Right hindlimb (tissue), 1 donor: Measurements from ENCODE around the gene ENPEP.
A peak's percentile ranks its signal among the peaks of the same experiment; 100 is the strongest.
"Not testable (repeated sequence)": the region's sequence is repeated elsewhere in the genome, so short reads cannot be mapped to it uniquely, and the experiment has no call there.

ENCODE experiments used
- DNase-seq: peaks from one replicate; pipeline ENCODE4 v3.0.0-alpha.2; 2018

The ENPEP gene

DNA sequence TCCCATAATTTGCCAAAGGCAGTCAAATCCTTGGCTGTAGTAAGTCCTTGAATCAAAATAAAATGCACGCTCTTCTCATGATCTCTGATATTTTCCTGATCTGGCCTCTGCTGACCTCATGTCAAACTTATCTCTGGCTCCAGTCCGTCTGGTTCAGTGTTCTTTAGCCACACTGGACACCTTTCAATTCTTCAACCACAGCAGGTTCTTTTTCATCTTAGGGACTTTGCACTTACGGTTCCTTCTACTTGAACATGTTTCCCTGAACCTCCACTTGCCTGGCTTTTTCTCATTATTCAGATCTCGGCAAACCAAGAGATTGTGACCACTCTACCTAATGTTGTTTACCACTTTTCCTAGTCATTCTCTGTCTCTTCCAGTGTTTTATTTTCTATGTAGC lies 10.3 kb downstream of the ENPEP start:
- no peak for DNase-seq

DNA sequence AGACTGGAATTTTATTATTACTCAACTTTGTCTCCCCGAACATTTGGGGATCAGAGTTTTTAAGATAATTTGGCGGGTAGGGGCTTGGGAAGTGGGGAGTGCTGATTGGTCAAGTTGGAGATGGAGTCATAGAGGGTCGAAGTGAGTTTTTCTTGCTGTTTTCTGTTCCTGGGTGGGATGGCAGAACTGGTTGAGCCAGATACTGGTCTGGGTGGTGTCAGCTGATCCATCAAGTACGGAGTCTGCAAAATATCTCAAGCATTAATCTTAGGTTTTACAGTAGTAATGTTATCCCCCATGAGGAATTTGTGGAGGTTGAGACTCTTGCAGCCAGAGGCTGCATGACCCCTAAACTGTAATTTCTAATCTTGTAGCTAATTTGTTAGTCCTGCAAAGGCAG lies 10.9 kb downstream of the ENPEP start:
- not testable (repeated sequence) for DNase-seq

DNA sequence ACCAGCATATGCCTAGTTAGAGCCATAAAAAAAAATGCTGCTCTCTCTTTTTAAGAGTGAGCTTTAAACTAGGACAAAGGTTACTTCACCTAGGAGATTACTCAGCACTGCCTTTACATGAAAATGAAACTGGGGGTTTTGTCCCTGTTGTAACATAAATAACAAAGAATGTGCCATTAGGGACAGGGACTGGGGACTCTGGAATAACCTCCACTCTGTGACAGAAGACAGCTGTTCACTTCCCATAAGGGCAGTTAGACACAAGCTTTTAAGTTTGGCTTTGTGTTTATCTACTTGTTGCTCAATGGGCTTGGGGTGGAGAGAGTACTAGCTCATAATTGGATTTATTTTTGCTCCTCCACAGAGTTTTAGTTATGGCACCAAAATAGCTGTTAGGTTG lies 11.9 kb downstream of the ENPEP start:
- DNase-seq, result no peak

DNA sequence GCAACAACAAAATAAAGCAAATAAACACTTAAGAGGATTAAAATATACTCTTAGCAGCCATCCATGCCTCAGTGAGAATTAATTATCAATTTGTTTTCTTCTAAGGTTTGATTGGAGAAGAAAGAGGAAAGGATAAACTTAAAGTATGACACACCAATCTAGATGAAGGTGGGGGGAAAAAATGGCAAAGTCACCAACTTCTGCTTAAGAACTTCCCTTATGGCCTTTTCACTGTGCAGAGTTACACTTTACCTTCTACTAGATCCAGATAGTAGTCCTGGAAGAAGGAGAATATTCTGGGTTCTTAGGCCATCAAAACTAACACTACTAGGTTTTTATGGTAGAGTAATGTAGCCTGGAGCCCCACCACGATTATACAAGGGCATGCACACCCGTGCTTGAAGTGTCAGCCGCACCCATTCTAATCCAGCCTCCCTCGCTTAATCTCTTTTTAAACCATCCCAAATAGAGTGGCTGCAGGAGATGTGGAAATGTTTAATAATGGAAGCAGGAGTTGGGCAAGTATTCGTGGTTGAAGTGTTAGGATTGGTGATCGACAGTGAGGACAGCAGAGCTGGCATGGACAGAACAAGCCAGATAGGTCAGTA lies 14.1 kb downstream of the ENPEP start:
- DNase-seq, result no peak

DNA sequence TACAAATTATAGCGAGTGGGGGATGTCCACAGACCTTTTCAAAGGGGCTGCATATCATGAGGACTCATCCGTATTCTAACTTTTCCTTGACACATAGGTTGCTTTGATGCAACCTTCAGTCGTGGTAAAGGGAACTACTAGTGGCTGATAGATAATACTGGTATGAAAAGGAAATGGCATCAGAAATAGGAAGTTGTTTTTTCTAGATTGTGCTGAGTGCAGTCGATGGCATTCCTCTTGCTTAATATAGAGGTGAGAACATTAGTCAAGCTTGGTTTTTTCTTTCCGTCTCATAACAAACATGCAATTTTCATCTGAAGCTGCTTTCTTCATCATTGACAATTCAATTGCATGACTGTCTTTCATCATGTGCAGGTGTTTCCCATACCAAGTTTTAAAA lies 16.6 kb downstream of the ENPEP start:
- DNase-seq, result no peak

DNA sequence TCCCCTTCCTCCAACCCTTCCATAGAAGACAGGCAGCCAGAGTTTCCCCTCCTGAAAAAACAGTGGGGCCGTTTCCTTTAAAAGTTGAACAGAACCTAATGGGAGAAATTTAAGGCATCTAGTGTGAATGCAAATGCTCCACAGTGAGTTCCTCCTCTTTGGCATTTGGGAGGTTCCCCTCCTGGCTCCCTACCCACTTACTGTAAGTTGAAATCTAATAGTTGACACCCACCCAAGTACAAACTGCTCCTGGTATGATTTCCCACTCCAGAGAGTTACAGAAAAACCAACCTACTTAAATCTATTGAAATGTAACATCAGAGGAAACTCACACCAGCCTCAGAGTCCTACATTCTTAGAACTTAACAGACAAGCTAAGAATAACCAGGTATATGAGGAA lies 17.6 kb downstream of the ENPEP start:
- DNase-seq, result no peak

DNA sequence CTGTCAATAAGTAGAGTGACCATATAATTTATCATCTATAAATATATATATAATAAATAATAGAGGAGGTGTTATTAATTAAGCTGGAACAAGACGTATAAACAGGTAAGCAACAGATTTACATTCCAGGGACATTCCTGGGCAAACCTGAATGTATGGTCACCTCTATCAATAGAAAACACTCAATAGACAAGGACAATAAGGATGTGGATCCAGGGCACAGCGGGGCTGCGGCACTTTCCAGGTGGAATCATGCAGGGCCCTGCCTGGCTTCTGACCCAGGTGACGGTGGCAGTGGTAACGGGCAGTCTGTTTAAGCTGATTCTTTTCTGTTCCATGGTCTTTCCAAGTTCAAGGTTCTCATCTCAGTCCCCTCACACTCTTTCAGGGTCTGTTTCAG lies 22.5 kb downstream of the ENPEP start:
- no peak for DNase-seq

DNA sequence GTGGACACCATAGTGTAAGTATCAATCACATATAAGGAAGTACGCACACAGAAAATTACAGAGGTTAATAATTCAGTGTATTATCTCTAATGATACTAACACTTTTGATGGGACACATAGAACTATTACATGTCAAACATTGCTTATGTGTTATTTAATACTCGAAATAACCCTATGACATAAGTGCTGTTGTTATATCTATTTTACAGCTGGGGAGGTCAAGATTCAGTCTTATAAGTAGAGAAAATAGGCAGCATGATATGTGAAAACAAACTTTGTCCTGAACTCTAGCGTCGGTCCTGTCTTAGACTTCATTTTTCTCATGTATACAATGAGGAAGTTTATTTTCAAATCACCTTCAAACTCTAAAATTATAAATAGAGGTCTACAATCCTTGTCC lies 23.2 kb downstream of the ENPEP start:
- DNase-seq, result no peak

DNA sequence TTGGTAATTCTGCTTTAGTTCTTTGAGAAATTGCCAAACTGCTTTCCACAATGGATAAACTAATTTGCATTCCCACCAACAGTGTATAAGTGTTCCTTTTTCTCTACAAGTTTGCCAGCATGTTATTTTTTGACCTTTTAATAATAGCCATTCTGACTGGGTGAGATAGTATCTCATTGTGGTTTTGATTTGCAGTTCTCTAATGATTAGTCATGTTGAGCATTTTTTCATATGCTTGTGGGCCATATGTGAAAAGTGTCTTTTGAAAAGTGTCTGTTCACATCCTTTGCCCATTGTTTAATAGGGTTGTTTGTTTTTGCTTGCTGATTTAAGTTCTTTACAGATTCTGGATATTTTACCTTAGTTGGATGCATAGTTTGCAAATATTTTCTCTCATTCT lies 25.9 kb downstream of the ENPEP start:
- DNase-seq, result no peak

DNA sequence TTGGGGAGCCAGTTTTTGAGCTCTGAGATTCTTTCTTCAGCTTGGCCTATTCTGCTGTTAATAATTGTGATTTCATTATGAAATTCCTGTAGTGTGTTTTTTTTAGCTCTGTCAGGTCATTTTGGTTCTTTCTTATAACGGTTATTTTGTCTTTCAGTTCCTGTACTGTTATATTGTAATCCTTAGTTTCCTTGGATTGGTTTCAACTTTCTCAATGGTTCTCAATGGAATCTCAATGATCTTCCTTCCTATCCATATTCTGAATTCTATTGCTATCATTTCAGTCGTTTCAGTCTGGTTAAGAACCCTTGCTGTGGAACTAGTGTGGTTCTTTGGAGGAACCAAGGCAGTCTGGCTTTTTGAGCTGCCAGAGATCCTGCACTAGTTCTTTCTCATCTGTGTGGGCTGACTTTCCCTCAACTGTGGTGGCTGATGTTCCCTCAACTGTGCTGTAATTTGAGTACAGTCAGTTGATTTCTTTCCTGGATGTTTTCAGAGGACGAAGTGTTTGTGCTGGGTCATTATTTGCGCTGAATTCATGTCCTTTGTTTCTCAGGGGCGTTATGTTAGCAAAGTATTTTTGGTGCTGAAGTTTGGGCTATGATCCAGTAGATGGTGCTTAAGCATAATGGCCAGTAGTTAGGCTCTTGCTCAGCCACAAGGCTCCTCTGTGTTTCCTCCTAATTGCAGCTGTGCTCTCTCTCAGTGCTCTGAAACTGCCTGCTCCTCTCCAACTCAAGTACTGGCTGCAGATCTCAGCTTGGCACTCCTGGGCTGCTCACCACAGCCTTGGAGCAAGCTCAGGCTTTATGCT lies 27.5 kb downstream of the ENPEP start:
- DNase-seq, result peak; percentile 70

DNA sequence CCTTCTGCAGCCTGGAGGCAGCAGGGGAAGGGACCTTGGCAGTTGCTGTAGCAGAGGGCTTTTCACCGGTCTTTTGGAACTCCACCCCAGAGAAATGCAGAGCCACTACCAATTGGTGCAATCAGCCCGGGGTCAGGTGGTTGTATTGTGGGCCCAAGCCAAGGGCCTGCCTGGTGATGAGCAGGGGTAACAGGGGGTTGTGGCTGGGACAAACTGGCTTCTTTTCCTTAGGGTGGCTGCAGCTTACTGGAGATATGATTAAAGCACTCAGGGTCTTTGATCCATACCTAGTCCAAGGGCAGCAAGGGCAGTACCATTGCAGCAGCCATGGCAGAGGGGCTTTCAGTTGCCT lies 28.1 kb downstream of the ENPEP start:
- no peak for DNase-seq

DNA sequence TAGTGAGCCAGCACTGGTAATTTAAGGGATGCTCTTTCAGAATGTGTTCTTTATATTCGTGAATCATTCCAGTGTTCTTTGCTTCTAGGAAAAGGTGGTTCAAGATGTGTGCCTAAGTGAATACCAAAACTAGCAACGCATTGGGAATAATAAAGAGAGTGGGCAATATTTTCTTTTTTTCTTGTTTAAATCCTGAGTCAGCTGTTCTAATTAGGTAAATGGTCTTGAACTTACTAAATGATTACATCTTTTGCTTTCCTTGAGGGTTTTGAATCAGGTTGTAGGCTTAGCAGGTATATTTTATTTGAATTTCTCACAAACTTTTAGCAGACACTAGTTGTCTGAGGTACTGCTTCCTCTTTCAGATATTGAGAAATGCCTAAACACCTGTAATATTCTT lies 29.5 kb downstream of the ENPEP start:
- DNase-seq, result no peak

DNA sequence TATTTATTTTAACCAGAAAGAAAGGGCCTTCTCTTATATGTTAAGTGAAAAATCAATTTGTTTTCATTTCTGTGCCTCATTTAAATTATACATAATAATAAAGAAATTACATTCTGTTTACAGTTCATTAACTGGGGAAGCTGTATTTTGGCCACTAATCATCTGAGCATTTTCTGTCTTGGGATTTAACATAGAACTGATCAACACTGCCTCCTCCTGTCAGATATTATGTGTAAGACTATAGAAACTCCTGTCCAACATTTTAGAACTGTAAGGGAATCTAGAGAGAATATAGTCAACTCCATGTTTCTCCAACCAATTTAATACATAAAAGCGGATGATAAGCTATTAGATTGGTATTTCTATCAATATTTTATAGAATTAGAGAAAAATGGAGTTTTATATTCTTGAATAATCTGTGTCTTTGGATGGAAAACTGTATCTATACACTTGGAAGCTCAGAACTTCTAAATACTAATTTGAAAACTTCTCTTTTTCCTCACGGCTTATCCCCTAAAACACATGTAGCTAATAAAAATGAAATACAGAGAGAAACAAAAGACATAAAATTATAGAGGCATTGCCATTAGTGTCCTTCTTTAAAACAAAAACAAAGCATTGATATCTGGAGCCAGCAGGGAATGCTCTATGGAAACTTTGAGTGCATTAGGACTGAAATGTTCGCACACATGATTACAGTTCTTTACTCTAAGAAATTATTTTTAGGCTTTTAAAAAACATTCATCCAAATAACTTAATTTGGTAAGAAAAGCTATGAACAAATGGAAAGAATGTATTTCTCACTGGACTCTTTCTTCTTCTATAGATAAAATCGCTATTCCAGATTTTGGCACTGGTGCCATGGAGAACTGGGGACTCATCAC lies 33.1 kb downstream of the ENPEP start:
- DNase-seq, result no peak

DNA sequence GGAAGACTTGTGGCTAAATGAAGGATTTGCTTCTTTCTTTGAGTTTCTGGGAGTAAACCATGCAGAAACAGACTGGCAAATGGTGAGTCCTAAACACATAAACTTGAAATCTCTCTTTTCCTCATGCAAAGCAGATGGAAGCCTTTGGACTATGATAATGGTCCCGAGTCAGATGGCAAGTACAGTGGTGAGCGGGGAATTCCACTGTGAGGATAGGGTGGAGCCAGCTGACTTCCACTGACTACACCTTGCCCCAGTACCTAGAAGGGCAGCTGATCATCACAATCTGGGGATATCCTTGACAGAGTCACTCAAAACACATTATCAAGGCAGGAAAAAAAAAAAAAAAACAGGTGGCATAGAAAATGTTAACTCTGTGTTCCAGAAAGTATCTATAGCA lies 34.3 kb downstream of the ENPEP start:
- no peak for DNase-seq

DNA sequence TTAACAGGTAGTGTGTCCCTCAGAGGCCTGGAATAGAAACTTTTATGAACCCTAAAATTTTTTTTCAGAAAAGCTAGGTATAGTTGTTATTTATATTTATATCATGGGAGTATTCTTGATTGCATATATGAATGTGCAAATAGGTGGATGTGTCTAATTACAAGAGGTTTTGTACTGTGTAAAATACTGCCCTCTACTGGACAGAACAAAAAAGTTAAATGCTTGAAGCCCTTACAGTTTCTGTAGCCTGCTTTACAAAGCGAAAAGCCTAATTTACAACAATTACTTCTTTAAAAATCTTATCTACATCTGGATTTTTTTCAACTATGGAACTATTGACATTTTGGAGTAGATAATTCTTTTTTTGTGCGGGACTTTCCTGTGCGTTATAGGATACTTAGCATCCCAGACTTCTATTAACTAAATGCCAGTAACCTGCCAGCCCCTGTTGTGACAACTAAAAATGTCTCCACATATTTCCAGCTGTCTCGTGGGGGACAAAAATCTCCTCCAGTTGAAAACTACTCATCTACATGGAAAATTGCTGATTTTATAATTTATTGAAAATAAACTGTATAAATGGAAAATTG lies 35.1 kb downstream of the ENPEP start:
- no peak for DNase-seq

DNA sequence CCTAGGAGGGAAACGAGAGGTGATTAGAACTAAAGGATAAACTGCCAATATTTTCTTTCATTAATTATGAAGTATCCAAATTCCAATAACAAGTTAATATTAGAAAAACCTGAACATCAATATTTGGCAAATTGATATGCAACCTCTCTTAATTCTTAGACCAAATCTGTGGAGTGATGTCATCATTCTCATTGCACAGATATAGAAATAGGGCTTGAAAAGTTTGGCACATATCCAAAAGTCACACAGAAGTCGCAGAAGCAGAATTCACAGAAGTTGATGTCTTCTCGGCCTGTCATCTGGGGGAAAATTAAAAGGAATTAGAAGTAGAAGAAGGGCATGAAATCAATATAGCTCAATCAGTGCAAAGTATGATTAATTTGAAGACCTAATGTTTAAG lies 36.9 kb downstream of the ENPEP start:
- no peak for DNase-seq

DNA sequence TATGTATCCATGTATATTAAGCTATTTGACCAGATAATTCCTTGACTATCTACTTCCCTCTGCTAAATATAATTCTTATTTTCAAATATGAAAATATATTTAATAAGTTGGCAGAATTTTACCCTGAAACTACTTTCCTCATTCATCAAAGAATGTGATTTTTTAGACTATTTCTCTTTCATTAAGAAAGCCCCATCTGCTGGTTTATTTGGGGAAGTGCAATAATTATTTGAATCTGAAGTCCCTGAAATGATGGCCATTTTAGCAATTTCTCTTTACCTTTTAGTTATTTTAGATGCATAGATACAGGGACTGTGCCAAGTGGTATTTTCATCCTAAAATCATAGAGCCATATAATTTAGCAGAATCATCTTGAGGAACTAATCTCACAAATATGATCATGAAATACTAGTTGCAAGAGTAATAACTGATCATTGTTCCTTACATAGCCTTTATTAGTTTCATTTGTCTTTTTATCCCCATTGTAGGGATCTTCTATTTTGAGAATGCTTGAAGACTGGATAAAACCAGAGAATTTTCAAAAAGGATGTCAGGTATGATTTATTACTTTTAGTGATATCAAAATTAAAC lies 39.0 kb downstream of the ENPEP start:
- no peak for DNase-seq

DNA sequence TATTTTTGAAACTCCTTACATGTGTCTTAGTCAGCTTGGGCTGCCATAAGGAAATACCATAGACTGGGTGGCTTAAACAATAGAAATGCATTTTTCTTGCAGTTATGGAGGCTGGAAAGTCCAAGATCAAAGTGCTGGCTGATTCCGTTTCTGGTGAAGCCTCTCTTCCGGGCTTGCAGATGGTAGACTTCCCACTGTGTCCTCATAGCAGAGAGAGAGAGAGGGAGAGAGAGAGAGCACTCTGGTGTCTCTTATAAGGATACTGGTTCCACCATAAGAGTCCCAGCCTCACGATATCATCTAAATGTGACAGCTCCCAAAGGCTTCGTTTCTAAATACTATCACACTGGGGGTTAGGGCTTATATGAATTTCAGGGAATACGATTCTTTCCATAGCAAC lies 39.7 kb downstream of the ENPEP start:
- no peak for DNase-seq

DNA sequence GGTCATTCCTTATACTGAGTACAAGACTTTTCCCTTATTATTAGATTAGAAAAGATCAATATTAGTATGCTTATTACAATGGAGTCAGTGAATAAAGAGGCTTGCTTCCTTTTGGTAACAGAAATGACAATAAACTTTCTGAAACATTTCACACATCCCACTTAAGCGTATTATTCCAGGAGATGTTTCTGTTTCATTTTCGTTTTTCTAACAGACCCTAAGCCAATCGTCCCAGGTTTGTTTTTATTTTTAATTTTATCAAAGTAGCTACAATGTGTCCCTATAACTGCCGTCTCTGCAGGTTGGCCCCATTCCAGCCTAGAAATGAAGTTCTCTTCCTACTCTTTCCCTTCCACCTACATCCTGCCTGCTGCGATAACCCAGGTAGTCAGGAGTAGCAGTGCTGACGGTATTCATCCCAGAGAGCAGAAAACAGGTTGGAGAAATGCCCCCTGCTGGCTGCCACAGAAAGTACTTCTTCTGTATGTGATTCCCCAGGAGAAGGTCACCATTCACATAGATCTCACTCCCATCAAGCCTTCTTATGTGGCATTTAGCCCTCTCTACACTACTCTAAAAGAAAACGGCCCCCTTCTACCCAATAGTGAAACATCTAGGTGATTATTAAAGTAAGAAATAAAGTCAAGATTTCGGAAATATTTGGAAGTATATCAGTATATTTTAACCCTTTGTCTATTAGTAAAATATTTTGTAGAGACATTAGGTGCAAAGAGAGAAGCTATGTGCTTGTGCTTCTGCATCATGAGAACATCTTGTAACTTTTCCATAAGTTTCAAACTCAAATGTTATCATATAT lies 40.4 kb downstream of the ENPEP start:
- DNase-seq, result peak; percentile 37

DNA sequence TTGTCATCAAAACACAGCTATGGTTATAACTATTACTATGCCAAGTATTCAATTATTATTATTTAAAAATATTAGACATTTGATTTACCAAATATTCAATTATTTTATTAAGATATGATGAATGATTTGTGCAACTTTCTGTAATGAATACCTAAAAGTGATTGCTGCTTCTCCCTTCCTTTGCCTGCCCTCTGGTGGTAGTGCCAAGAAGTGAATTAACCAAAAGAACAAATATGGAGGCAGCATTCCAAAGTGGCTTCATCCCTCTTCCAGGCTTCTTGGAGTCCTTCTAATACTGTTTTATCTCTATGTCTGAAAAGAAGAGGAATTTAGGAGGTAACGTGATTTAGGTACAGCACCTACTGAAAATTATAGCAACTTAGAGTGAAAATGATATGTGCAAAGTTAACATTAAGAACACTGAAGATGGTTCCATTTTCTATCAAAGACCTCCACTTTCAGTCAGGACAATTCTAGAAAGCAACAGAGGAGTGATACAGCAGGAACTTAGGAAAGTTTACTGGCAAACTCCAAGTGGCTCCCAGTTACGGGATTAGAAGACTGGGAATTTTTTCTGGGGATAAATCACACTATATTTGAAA lies 43.0 kb downstream of the ENPEP start:
- no peak for DNase-seq

DNA sequence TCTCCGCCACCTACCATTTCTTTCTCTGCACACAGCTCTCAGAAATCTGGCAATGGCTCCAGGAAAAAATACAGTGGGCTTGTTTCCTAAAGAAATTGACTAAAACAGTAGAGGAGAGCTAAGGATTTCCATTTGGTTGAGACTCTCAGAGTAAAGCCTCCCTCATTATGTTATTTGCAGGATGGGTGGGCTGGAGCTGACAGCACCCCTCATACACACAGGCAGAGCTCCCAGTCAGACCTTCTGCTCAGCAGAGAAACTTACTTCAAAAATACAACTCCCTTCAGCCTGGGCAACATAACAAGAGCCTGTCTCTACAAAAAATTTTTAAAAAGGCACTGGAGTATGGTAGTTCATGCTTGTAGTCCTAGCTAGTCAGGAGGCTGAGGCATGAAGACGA lies 44.9 kb downstream of the ENPEP start:
- DNase-seq, result no peak

DNA sequence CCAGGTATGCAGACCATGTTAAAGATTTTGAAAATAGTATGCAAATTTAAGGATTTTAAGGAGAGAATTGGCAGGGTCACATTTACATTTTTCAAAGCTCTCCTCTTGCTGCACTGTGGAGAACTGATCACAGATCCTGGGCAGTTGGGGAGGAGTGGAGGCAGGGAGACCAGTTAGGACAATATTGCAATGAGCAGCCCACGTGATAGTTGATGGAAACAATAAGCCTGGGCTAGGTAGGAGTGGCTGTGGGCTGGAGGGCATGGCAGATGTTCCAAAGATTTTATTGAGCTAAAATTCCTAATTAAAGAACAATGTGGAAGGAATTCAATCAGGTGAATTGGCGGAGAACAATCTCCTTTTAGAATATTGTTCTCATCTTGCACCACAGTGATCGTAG lies 50.6 kb downstream of the ENPEP start:
- no peak for DNase-seq
